GM12873 (cell line): ENCODE measurements around the gene PTPRE.

Experiments
- TF ChIP-seq, protein P1 (sequence below): IDR thresholded peaks from 2 replicates; pipeline ENCODE4 v1.5.1; 2012; ENCODE audit warnings: low read depth, mild to moderate bottlenecking, moderate library complexity, low read length, control low read depth; ENCODE audit not compliant: insufficient read depth; ENCODE audit errors: missing control alignments

The PTPRE gene

DNA sequence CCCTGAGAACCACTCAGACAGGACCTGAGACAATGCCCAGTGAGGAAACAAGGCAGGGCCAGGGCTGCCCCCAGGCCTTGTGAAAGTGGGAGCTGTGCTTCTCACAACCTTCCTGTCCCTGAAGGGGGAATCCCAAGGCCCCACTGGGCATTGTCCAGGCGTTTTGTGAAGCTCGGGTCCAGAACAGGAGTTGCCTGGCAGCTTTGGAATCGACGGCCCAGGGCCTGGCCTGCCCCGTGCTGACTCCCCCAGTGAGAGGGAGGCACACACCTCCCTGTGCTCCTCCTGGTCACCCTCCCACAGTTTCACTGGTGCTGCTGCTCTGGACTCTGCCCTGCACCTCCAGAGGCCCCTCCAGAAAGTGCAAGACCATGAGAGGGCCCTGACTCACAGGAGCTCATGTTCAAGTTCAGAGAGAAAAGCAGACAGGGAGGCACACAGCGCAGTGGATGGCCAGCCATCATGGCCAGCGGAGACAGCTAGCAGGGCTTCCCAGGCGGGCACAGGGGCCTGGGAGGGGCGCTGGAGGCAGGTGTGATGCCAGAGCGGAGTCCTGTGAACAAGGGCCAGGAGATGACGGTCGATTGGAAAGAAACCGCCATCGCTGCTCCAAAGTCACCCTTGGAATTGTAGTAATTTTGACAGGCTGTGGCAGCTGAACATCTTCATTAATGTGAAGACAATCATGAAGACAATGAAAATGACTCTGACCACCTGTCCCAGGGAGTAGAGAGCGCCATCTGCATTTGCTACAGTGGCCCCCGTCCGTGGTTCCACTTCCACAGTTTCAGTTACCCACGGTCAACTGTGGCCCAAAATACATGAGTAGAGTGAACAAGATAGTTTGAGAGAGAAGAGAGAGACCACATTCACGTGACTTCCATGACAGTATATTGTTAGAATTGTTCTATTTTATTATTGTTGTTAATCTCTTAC, 115.6 kb downstream of the PTPRE start:
- TF ChIP-seq, protein P1, sequence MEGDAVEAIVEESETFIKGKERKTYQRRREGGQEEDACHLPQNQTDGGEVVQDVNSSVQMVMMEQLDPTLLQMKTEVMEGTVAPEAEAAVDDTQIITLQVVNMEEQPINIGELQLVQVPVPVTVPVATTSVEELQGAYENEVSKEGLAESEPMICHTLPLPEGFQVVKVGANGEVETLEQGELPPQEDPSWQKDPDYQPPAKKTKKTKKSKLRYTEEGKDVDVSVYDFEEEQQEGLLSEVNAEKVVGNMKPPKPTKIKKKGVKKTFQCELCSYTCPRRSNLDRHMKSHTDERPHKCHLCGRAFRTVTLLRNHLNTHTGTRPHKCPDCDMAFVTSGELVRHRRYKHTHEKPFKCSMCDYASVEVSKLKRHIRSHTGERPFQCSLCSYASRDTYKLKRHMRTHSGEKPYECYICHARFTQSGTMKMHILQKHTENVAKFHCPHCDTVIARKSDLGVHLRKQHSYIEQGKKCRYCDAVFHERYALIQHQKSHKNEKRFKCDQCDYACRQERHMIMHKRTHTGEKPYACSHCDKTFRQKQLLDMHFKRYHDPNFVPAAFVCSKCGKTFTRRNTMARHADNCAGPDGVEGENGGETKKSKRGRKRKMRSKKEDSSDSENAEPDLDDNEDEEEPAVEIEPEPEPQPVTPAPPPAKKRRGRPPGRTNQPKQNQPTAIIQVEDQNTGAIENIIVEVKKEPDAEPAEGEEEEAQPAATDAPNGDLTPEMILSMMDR, result no peak

DNA sequence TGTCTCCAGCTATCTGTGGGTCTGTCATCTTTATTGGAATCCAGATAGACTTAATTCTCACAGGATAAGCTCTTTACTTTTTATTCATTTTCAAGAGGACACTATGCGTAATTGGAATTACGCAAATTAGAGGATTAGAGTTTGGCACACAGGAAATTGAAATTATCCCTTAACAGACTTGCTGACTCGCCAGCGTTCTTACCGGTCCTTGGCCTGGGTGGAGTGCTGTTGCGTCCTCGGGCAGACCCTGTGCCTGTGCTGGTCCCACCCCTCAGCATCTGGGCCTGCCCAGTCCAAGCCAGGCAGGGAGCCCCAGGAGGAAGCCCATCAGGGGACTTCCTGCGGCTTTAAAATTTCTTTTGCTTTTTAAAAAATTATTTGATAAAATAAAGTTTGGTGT, 117.5 kb downstream of the PTPRE start:
- TF ChIP-seq, protein P1, result no peak

DNA sequence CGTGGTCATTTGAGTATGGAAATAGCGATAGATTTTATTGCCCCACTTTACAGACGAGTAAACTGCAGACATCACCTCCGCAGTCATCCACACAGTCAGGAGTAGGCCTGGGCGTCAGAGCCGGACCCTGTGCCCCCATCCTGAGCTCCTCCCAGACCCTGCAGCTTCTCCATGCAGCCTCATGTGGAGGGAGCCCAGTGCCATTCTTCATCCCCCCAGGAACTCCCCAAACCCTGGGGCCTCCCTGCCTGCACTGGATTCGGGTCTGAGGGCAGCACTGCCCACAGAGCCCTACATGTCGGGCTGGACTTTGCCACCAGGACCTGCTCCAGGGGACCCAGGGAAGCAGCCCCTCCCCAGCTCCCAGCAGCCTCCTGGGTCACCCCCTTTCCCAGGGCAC, 118.5 kb downstream of the PTPRE start:
- TF ChIP-seq, protein P1, result no peak

DNA sequence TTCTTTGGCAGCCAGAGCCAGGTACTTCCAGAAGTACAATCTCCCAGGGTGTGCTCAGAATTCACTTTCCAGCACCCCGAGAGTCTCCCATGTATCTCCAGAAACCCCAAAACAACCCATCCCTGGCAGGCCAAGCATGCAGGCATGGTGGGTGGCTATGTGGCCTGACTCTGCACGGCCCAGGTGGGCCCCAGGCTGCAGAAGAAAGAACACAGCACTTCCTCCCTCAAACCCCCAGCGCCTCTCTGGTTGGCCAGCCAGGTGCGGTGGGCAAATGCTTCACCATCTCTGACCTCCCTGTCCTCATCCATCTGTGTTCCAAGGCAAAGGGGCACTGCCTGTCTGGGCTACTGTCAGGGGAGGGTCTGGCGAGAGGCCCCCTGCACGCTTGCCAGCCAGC, 119.0 kb downstream of the PTPRE start:
- TF ChIP-seq, protein P1, result no peak

DNA sequence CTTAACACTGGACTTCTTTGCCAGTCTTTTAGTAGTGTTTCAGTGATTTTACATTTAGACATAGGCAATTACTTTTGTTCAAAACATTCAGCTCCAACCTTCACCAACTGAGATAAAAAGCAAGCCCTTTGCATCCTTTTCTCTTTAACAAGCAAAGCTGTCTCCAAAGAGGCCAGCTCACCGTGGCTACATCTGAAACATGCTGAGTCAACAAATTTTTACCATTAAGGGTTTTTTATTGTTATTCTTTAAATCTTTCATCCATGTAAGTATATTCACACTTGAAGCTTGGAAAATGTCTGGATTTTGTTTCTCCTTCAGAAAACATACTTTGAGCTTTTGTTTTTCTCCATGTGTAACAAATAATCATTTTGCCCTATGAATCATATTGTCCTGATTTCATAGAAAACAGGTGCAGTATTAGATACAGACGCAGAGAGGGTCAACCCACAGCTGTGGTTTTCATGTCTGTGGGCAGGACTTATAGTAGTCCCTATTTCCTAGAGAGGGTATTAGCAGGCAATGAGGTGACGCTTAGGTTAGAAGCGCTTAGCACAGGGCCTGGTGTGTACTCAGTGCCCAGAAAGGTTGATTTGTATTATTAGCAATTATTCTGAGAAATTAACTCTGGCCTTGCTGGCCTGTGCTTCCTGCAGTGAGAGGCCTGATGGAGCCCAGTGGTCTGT, 119.9 kb downstream of the PTPRE start:
- TF ChIP-seq, protein P1, result no peak

DNA sequence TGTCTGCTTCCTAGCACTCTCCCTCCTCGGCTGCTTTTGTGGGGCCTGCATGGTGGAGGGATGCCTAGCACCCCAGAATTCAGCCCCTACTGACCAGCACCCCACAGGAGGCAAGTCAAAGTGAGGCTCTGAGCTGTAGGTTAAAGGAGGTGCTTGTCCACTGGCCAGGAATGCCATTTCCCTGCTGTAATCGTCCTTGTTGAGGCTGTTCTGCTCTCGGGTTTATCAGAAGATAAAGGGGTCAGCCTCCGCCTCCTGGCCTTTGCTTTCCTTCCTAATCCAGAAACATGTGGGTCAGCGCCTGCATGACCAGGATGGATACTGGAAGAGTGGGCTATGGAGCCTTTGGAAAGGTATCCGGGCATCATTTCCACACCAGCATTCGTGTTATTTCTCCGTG, 120.4 kb downstream of the PTPRE start:
- TF ChIP-seq, protein P1, result no peak

DNA sequence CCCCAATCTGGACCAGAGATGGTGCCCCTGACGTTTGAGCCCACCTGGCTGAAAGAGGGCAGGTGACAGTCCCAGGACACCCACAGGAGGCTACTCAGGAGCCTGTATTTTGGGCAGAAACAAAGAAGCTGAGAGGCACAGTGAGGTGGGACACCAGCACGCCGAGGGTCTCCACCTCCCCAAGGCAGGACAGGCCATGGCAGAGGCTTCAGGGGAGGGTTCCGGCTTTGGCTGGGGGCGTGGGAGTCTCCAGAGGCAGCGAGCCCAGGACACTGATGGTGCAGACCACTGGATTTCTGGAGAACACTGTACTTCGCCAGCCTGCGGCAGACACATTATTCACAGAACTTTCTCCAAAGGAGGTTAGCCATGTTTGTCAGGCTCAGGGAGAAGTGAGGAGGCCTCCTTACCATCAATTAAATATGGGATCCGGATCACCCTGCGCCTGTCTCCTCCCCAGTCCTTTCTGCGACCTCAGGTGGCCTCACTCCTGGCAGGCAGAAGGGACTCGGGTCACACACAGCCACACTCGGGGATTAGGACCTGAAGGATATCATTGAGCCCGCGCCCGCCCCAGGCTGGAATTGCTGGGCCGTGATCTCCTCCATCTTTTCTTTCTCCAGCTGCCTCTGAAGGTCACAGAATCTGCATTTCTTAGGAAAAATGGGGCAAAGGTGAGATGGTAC, 121.1 kb downstream of the PTPRE start:
- TF ChIP-seq, protein P1, result no peak
